ENCODE data around the gene PRR5L. TPM values are rescaled to one million over a fixed set of nuclear protein-coding genes. Genes with fewer than 3 reads are reported as not detected.

Gene PRR5L
- total and polyA plus RNA-seq, 2 donors = 4.1 to 5.9 TPM

- peaks cover 42 to 72% of the 10 kb centered on the region in 2 donors for H3K36me3 ChIP-seq (ENCODE audit: control insufficient read depth in 2 of 2, insufficient read depth in 2 of 2, low read length in 1 of 2)
- H3K27me3 ChIP-seq (ENCODE audit: control insufficient read depth in 2 of 2, insufficient read depth in 1 of 2, low read length in 1 of 2) = no peaks in the 10 kb centered on the region
- H3K9me3 ChIP-seq (ENCODE audit: control insufficient read depth in 2 of 2, insufficient read depth in 1 of 2, low read length in 1 of 2) = no peaks in the 10 kb centered on the region
- no peak overlapping the region for H3K4me3 ChIP-seq (ENCODE audit: low read length in 2 of 2)
- peaks cover 0 to 5% of the 10 kb centered on the region in 2 donors for H3K4me1 ChIP-seq (ENCODE audit: control insufficient read depth in 2 of 2, insufficient read depth in 2 of 2, low read length in 2 of 2)
- H3K27ac ChIP-seq (ENCODE audit: low read depth in 1 of 2, low read length in 1 of 2) = no peak overlapping the region
- DNase-seq (ENCODE audit: low read depth in 6 of 9, low spot score in 9 of 9) = no peak
- 57% methylated on average over 4 of the region's 4 CpGs for WGBS
Observed at GRCh38 chr11:36487619-36488018, 191.5 kb downstream of the PRR5L start.

- no peaks in the 10 kb centered on the region for H3K27me3 ChIP-seq (ENCODE audit: control insufficient read depth in 2 of 2, insufficient read depth in 1 of 2, low read length in 1 of 2)
- no peak overlapping the region for H3K27ac ChIP-seq (ENCODE audit: low read depth in 1 of 2, low read length in 1 of 2)
- H3K9me3 ChIP-seq (ENCODE audit: control insufficient read depth in 2 of 2, insufficient read depth in 1 of 2, low read length in 1 of 2) = no peaks in the 10 kb centered on the region
- WGBS = 10% methylated on average over 5 of the region's 5 CpGs
- peak in 1 of 9 donors; percentile 19 for DNase-seq (ENCODE audit: low read depth in 6 of 9, low spot score in 9 of 9)
- peaks cover 0 to 5% of the 10 kb centered on the region in 2 donors for H3K4me1 ChIP-seq (ENCODE audit: control insufficient read depth in 2 of 2, insufficient read depth in 2 of 2, low read length in 2 of 2)
- H3K4me3 ChIP-seq (ENCODE audit: low read length in 2 of 2) = no peak overlapping the region
- peaks cover 42 to 71% of the 10 kb centered on the region in 2 donors for H3K36me3 ChIP-seq (ENCODE audit: control insufficient read depth in 2 of 2, insufficient read depth in 2 of 2, low read length in 1 of 2)
Observed at GRCh38 chr11:36488096-36488495, 192.0 kb downstream of the PRR5L start.

GRCh38 chr11:36490026-36490806 lies 194.1 kb downstream of the PRR5L start:
- Histone ChIP-seq H3K9me3 (ENCODE audit: control insufficient read depth in 2 of 2, insufficient read depth in 1 of 2, low read length in 1 of 2) (no peaks in the 10 kb centered on the region), H3K4me1 (ENCODE audit: control insufficient read depth in 2 of 2, insufficient read depth in 2 of 2, low read length in 2 of 2) (peaks cover 0 to 5% of the 10 kb centered on the region in 2 donors), H3K4me3 (ENCODE audit: low read length in 2 of 2) (no peak overlapping the region), H3K36me3 (ENCODE audit: control insufficient read depth in 2 of 2, insufficient read depth in 2 of 2, low read length in 1 of 2) (peaks cover 43 to 73% of the 10 kb centered on the region in 2 donors), H3K27me3 (ENCODE audit: control insufficient read depth in 2 of 2, insufficient read depth in 1 of 2, low read length in 1 of 2) (no peaks in the 10 kb centered on the region), H3K27ac (ENCODE audit: low read depth in 1 of 2, low read length in 1 of 2) (no peak overlapping the region)
- WGBS = 95% methylated on average over 16 of the region's 16 CpGs
- no peak for DNase-seq (ENCODE audit: low read depth in 6 of 9, low spot score in 9 of 9)

- peak in 7 of 9 donors; percentile 39 to 76 (median 61) for DNase-seq (ENCODE audit: low read depth in 6 of 9, low spot score in 9 of 9)
- Histone ChIP-seq H3K27me3 (ENCODE audit: control insufficient read depth in 2 of 2, insufficient read depth in 1 of 2, low read length in 1 of 2) (no peaks in the 10 kb centered on the region), H3K4me1 (ENCODE audit: control insufficient read depth in 2 of 2, insufficient read depth in 2 of 2, low read length in 2 of 2) (peaks cover 0 to 5% of the 10 kb centered on the region in 2 donors), H3K4me3 (ENCODE audit: low read length in 2 of 2) (no peak overlapping the region), H3K27ac (ENCODE audit: low read depth in 1 of 2, low read length in 1 of 2) (no peak overlapping the region), H3K9me3 (ENCODE audit: control insufficient read depth in 2 of 2, insufficient read depth in 1 of 2, low read length in 1 of 2) (no peaks in the 10 kb centered on the region), H3K36me3 (ENCODE audit: control insufficient read depth in 2 of 2, insufficient read depth in 2 of 2, low read length in 1 of 2) (peaks cover 38 to 69% of the 10 kb centered on the region in 2 donors)
Observed at GRCh38 chr11:36492724-36493304, 196.7 kb downstream of the PRR5L start.

- no peaks in the 10 kb centered on the region for H3K9me3 ChIP-seq (ENCODE audit: control insufficient read depth in 2 of 2, insufficient read depth in 1 of 2, low read length in 1 of 2)
- H3K27me3 ChIP-seq (ENCODE audit: control insufficient read depth in 2 of 2, insufficient read depth in 1 of 2, low read length in 1 of 2) = no peaks in the 10 kb centered on the region
- DNase-seq (ENCODE audit: low read depth in 6 of 9, low spot score in 9 of 9) = no peak
- peaks cover 39 to 72% of the 10 kb centered on the region in 2 donors for H3K36me3 ChIP-seq (ENCODE audit: control insufficient read depth in 2 of 2, insufficient read depth in 2 of 2, low read length in 1 of 2)
- peaks cover 0 to under 1% of the 10 kb centered on the region in 2 donors for H3K4me1 ChIP-seq (ENCODE audit: control insufficient read depth in 2 of 2, insufficient read depth in 2 of 2, low read length in 2 of 2)
- H3K27ac ChIP-seq (ENCODE audit: low read depth in 1 of 2, low read length in 1 of 2) = no peak overlapping the region
- H3K4me3 ChIP-seq (ENCODE audit: low read length in 2 of 2) = no peak overlapping the region
Observed at GRCh38 chr11:36493332-36493731, 197.2 kb downstream of the PRR5L start.

- Histone ChIP-seq H3K27ac (ENCODE audit: low read depth in 1 of 2, low read length in 1 of 2) (no peak overlapping the region), H3K4me1 (ENCODE audit: control insufficient read depth in 2 of 2, insufficient read depth in 2 of 2, low read length in 2 of 2) (no peaks in the 10 kb centered on the region), H3K36me3 (ENCODE audit: control insufficient read depth in 2 of 2, insufficient read depth in 2 of 2, low read length in 1 of 2) (peaks cover 21 to 56% of the 10 kb centered on the region in 2 donors), H3K4me3 (ENCODE audit: low read length in 2 of 2) (no peak overlapping the region), H3K9me3 (ENCODE audit: control insufficient read depth in 2 of 2, insufficient read depth in 1 of 2, low read length in 1 of 2) (no peaks in the 10 kb centered on the region), H3K27me3 (ENCODE audit: control insufficient read depth in 2 of 2, insufficient read depth in 1 of 2, low read length in 1 of 2) (no peaks in the 10 kb centered on the region)
- 88% methylated on average over 1 of the region's 1 CpG for WGBS
- DNase-seq (ENCODE audit: low read depth in 6 of 9, low spot score in 9 of 9) = no peak
Observed at GRCh38 chr11:36498721-36499120, 202.6 kb downstream of the PRR5L start.

- Histone ChIP-seq H3K4me3 (ENCODE audit: low read length in 2 of 2) (no peak overlapping the region), H3K36me3 (ENCODE audit: control insufficient read depth in 2 of 2, insufficient read depth in 2 of 2, low read length in 1 of 2) (peaks cover 17 to 50% of the 10 kb centered on the region in 2 donors), H3K27me3 (ENCODE audit: control insufficient read depth in 2 of 2, insufficient read depth in 1 of 2, low read length in 1 of 2) (no peaks in the 10 kb centered on the region), H3K4me1 (ENCODE audit: control insufficient read depth in 2 of 2, insufficient read depth in 2 of 2, low read length in 2 of 2) (no peaks in the 10 kb centered on the region), H3K9me3 (ENCODE audit: control insufficient read depth in 2 of 2, insufficient read depth in 1 of 2, low read length in 1 of 2) (no peaks in the 10 kb centered on the region), H3K27ac (ENCODE audit: low read depth in 1 of 2, low read length in 1 of 2) (no peak overlapping the region)
- no peak for DNase-seq (ENCODE audit: low read depth in 6 of 9, low spot score in 9 of 9)
- WGBS = 46% methylated on average over 4 of the region's 4 CpGs
Observed at GRCh38 chr11:36499315-36499714, 203.2 kb downstream of the PRR5L start.

- H3K9me3 ChIP-seq (ENCODE audit: control insufficient read depth in 2 of 2, insufficient read depth in 1 of 2, low read length in 1 of 2) = no peaks in the 10 kb centered on the region
- no peak overlapping the region for H3K27ac ChIP-seq (ENCODE audit: low read depth in 1 of 2, low read length in 1 of 2)
- no peak for DNase-seq (ENCODE audit: low read depth in 6 of 9, low spot score in 9 of 9)
- no peaks in the 10 kb centered on the region for H3K4me1 ChIP-seq (ENCODE audit: control insufficient read depth in 2 of 2, insufficient read depth in 2 of 2, low read length in 2 of 2)
- no peaks in the 10 kb centered on the region for H3K27me3 ChIP-seq (ENCODE audit: control insufficient read depth in 2 of 2, insufficient read depth in 1 of 2, low read length in 1 of 2)
- peaks cover 16 to 47% of the 10 kb centered on the region in 2 donors for H3K36me3 ChIP-seq (ENCODE audit: control insufficient read depth in 2 of 2, insufficient read depth in 2 of 2, low read length in 1 of 2)
- no peak overlapping the region for H3K4me3 ChIP-seq (ENCODE audit: low read length in 2 of 2)
- 94% methylated on average over 1 of the region's 1 CpG for WGBS
Observed at GRCh38 chr11:36500315-36500721, 204.2 kb downstream of the PRR5L start.

- no peak for DNase-seq (ENCODE audit: low read depth in 6 of 9, low spot score in 9 of 9)
- Histone ChIP-seq H3K27me3 (ENCODE audit: control insufficient read depth in 2 of 2, insufficient read depth in 1 of 2, low read length in 1 of 2) (no peaks in the 10 kb centered on the region), H3K4me3 (ENCODE audit: low read length in 2 of 2) (no peak overlapping the region), H3K9me3 (ENCODE audit: control insufficient read depth in 2 of 2, insufficient read depth in 1 of 2, low read length in 1 of 2) (no peaks in the 10 kb centered on the region), H3K4me1 (ENCODE audit: control insufficient read depth in 2 of 2, insufficient read depth in 2 of 2, low read length in 2 of 2) (peaks cover 0 to 2% of the 10 kb centered on the region in 2 donors), H3K36me3 (ENCODE audit: control insufficient read depth in 2 of 2, insufficient read depth in 2 of 2, low read length in 1 of 2) (peaks cover 16 to 40% of the 10 kb centered on the region in 2 donors), H3K27ac (ENCODE audit: low read depth in 1 of 2, low read length in 1 of 2) (no peak overlapping the region)
- WGBS = 95% methylated on average over 5 of the region's 5 CpGs
Observed at GRCh38 chr11:36501236-36501635, 205.1 kb downstream of the PRR5L start.
